K562 (cell line): Measurements from ENCODE around the gene GZF1. TPM values are rescaled to one million over a fixed set of nuclear protein-coding genes. Genes with fewer than 3 reads are reported as not detected.
A peak's percentile ranks its signal among the peaks of the same experiment; 100 is the strongest.

Experiments
- AFF1 ChIP-seq, 2 experiments: fragments of 450-650 bp; IDR thresholded peaks; 2 replicates each; pipeline ENCODE4 v1.6.1; 2018; ENCODE audit warnings: mild to moderate bottlenecking in 2 of 2, low read depth in 1 of 2; ENCODE audit not compliant: partially characterized antibody in 2 of 2
- EHMT2 ChIP-seq: fragments of 450-650 bp; IDR thresholded peaks from 2 replicates; pipeline ENCODE4 v1.6.1; 2018; ENCODE audit warnings: antibody characterized with exemption
- FUS ChIP-seq: fragments of 200-400 bp; formaldehyde crosslinking; optimal IDR thresholded peaks from 2 replicates; pipeline ENCODE3; 2017; ENCODE audit warnings: low read depth, low read length
- ID3 ChIP-seq, 2 experiments: fragments of 250-450 bp in 1 of 2; fragments of 450-650 bp in 1 of 2; sonication (Bioruptor Pico) in 1 of 2; IDR thresholded peaks; 2 replicates each; pipeline versions ENCODE4 v1.6.1 to v1.8.0; 2016 to 2021; ENCODE audit warnings: mild to moderate bottlenecking in 2 of 2, moderate library complexity in 2 of 2, missing compliant biosample characterization in 1 of 2, missing genetic modification characterization in 1 of 2
- PHF8 ChIP-seq: fragments of 200-600 bp; sonication (generic); IDR thresholded peaks from 2 replicates; pipeline ENCODE4 v1.6.1; 2012; ENCODE audit warnings: mixed run types, mild to moderate bottlenecking, inconsistent platforms, low read length, moderate library complexity, borderline replicate concordance
- SMARCB1 ChIP-seq: IDR thresholded peaks from 2 replicates; pipeline ENCODE4 v1.6.1; 2011; ENCODE audit warnings: improper control_type of control experiment, low read depth; ENCODE audit not compliant: insufficient read length
- TAF1 ChIP-seq: IDR thresholded peaks from 2 replicates; pipeline ENCODE4 v1.6.1; 2011; ENCODE audit warnings: mild to moderate bottlenecking, low read length, moderate library complexity; ENCODE audit not compliant: insufficient read depth, control insufficient read depth, severe bottlenecking; ENCODE audit errors: extremely low read depth
- ZBTB5 ChIP-seq: fragments of 450-650 bp; IDR thresholded peaks from 2 replicates; pipeline ENCODE4 v1.6.1; 2017; ENCODE audit warnings: antibody characterized with exemption
- ZFP1 ChIP-seq: fragments of 450-650 bp; formaldehyde crosslinking; IDR thresholded peaks from 2 replicates; pipeline ENCODE4 v1.4.0; 2020; ENCODE audit warnings: mild to moderate bottlenecking, mixed read lengths
- ZNF512 ChIP-seq: IDR thresholded peaks from 2 replicates; pipeline ENCODE4 v1.6.1; 2016; ENCODE audit warnings: missing genetic modification characterization, missing compliant biosample characterization
- ZNF77 ChIP-seq: fragments of 250-450 bp; sonication (Bioruptor Pico); IDR thresholded peaks from 2 replicates; pipeline ENCODE4 v1.5.0; 2020
- polyA plus RNA-seq, 8 experiments: library from polyadenylated mRNA; depleted of rRNA in 4 of 8; stranded (reverse) in 5 of 8; unstranded in 3 of 8; fragments of >200 nt; fragmentation: Nextera tagmentation in 2 of 8; fragmentation: Illumina TruSeq in 1 of 8; extraction: Ambion mirVana in 2 of 8; extraction: Trizol in 1 of 8; gene quantifications; 2 replicates each; pipeline versions ENCODE4 v1.2.1 to v1.2.3, GENCODE V29; 2011 to 2014; ENCODE audit warnings: inconsistent platforms in 1 of 8, missing spikeins in 1 of 8
- total RNA-seq, 7 experiments: library from RNA; depleted of rRNA in 6 of 7; stranded (reverse); fragments of >200 nt in 6 of 7; fragmentation: Illumina TruSeq in 2 of 7; extraction: Trizol in 2 of 7; gene quantifications; 2 replicates each; pipeline versions ENCODE4 v1.2.1 to v1.2.3, GENCODE V29; 2011 to 2021; ENCODE audit warnings: low replicate concordance in 1 of 7

GZF1 gene
- total and polyA plus RNA-seq, 9 of the 15 experiments (the other 6 are each of a cell fraction or from before 2014, with no cell fraction given), result 1.2 to 15.7 (median 7.4) TPM

- TF ChIP-seq ZBTB5, result no peak
- no peak for TF ChIP-seq ZNF512 (tag)
- TF ChIP-seq SMARCB1, result no peak
- no peak for TF ChIP-seq ZFP1
- no peak for TF ChIP-seq EHMT2
- TF ChIP-seq PHF8, result peak; percentile 83
- TF ChIP-seq FUS, result peak; percentile 17
- no peak for TF ChIP-seq ZNF77 (CRISPR knock-in tag)
- TF ChIP-seq TAF1, result peak; percentile 68
- no peak for TF ChIP-seq AFF1 (IDR thresholded peaks at IDR 0.05; ENCODE audit: low read depth in 1 of 2, partially characterized antibody in 2 of 2)
- TF ChIP-seq ID3 (CRISPR knock-in tag; IDR thresholded peaks at IDR 0.05), result no peak
- TF ChIP-seq ID3 (tag; IDR thresholded peaks at IDR 0.05), result peak; percentile 75; the same call in 1 of the 2 replicates
Observed at GRCh38 chr20:23361476-23362391, at the start of gene GZF1 (continued).
